ENCODE data around the gene KLHDC3.

Gene KLHDC3

GRCh38 chr6:42988486-42989020 lies 25.5 kb upstream of the KLHDC3 start:
- TF ChIP-seq EGR1 (IDR thresholded peaks at IDR 0.05), result no peak
- no peak for TF ChIP-seq CREB1 (IDR thresholded peaks at IDR 0.05; ENCODE audit: low read depth)
- no peak for TF ChIP-seq ZBTB7A (IDR thresholded peaks at IDR 0.05; ENCODE audit: low read depth)

GRCh38 chr6:42989923-42990322 lies 24.1 kb upstream of the KLHDC3 start:
- TF ChIP-seq EP300 (IDR thresholded peaks at IDR 0.05; ENCODE audit: borderline replicate concordance) (no peak), MAX (IDR thresholded peaks at IDR 0.05) (no peak)

- TF ChIP-seq EGR1 (IDR thresholded peaks at IDR 0.05) (no peak), RAD21 (IDR thresholded peaks at IDR 0.05; ENCODE audit: low read depth) (no peak), CEBPB (IDR thresholded peaks at IDR 0.05) (no peak)
Measured at GRCh38 chr6:42993445-42993844, 20.6 kb upstream of the KLHDC3 start.

GRCh38 chr6:42996513-42996912 lies 17.5 kb upstream of the KLHDC3 start:
- TF ChIP-seq TCF12 (IDR thresholded peaks at IDR 0.05; ENCODE audit: low read depth) (no peak), TEAD4 (IDR thresholded peaks at IDR 0.05) (no peak), CREB1 (IDR thresholded peaks at IDR 0.05; ENCODE audit: low read depth) (no peak), USF1 (IDR thresholded peaks at IDR 0.05) (no peak), CEBPB (IDR thresholded peaks at IDR 0.05) (no peak), FOXM1 (IDR thresholded peaks at IDR 0.05; ENCODE audit: borderline replicate concordance, low read depth) (no peak), REST (IDR thresholded peaks at IDR 0.05; ENCODE audit: low read depth) (no peak), EP300 (IDR thresholded peaks at IDR 0.05; ENCODE audit: borderline replicate concordance) (no peak), ZBTB7A (IDR thresholded peaks at IDR 0.05; ENCODE audit: low read depth) (no peak), YY1 (IDR thresholded peaks at IDR 0.05; ENCODE audit: low read depth) (no peak), MAX (IDR thresholded peaks at IDR 0.05) (no peak), EGR1 (IDR thresholded peaks at IDR 0.05) (no peak), RAD21 (IDR thresholded peaks at IDR 0.05; ENCODE audit: low read depth) (no peak), NFIC (IDR thresholded peaks at IDR 0.05) (no peak), TAF1 (IDR thresholded peaks at IDR 0.05; ENCODE audit: low read depth) (no peak)

GRCh38 chr6:43001843-43002242 lies 12.2 kb upstream of the KLHDC3 start:
- TF ChIP-seq MAX (IDR thresholded peaks at IDR 0.05), result no peak
- no peak for TF ChIP-seq USF1 (IDR thresholded peaks at IDR 0.05)
- TF ChIP-seq RAD21 (IDR thresholded peaks at IDR 0.05; ENCODE audit: low read depth), result no peak
- TF ChIP-seq ZBTB7A (IDR thresholded peaks at IDR 0.05; ENCODE audit: low read depth), result no peak
- no peak for TF ChIP-seq EGR1 (IDR thresholded peaks at IDR 0.05)

GRCh38 chr6:43005844-43006243 lies 8.2 kb upstream of the KLHDC3 start:
- TF ChIP-seq REST (IDR thresholded peaks at IDR 0.05; ENCODE audit: low read depth) (no peak), RAD21 (IDR thresholded peaks at IDR 0.05; ENCODE audit: low read depth) (no peak), CEBPB (IDR thresholded peaks at IDR 0.05) (no peak), YY1 (IDR thresholded peaks at IDR 0.05; ENCODE audit: low read depth) (no peak), FOXM1 (IDR thresholded peaks at IDR 0.05; ENCODE audit: borderline replicate concordance, low read depth) (no peak), TEAD4 (IDR thresholded peaks at IDR 0.05) (no peak), TAF1 (IDR thresholded peaks at IDR 0.05; ENCODE audit: low read depth) (no peak), MAX (IDR thresholded peaks at IDR 0.05) (no peak), CREB1 (IDR thresholded peaks at IDR 0.05; ENCODE audit: low read depth) (no peak), NFIC (IDR thresholded peaks at IDR 0.05) (no peak), TCF12 (IDR thresholded peaks at IDR 0.05; ENCODE audit: low read depth) (no peak), EP300 (IDR thresholded peaks at IDR 0.05; ENCODE audit: borderline replicate concordance) (no peak), EGR1 (IDR thresholded peaks at IDR 0.05) (no peak), USF1 (IDR thresholded peaks at IDR 0.05) (no peak), ZBTB7A (IDR thresholded peaks at IDR 0.05; ENCODE audit: low read depth) (no peak)

All from Ishikawa (cell line).